NCI-H226 (cell line): ENCODE results near the gene LNPK.
"Not testable (repeated sequence)": the region's sequence is repeated elsewhere in the genome, so short reads cannot be mapped to it uniquely, and the experiment has no call there.

ENCODE experiments used
- DNase-seq: peaks from one replicate; pipeline ENCODE4 v3.0.0-alpha.2; 2015

The LNPK gene

GRCh38 chr2:176001916-176002687 lies at the start of gene LNPK:
LNPK (minus strand) TSS chr2:176002267; CDS start chr2:175995584, 6,683 bp downstream.
- DNase-seq, result peak; percentile 82

- DNase-seq, result no peak
These were observed 37.3 kb upstream of the LNPK start for GRCh38 chr2:176039375-176039774.

- no peak for DNase-seq
These were observed 36.6 kb upstream of the LNPK start for GRCh38 chr2:176038694-176039093.

GRCh38 chr2:176035013-176035691 lies 33.1 kb upstream of the LNPK start:
- DNase-seq, result no peak

- no peak for DNase-seq
These were observed 25.7 kb upstream of the LNPK start for GRCh38 chr2:176027806-176028205.

GRCh38 chr2:176025932-176026331 lies 23.9 kb upstream of the LNPK start:
- DNase-seq, result no peak

- DNase-seq, result peak; percentile 20
These were observed 22.0 kb upstream of the LNPK start for GRCh38 chr2:176024083-176024482.

GRCh38 chr2:176022048-176022447 lies 20.0 kb upstream of the LNPK start:
- no peak for DNase-seq

GRCh38 chr2:176020400-176020799 lies 18.3 kb upstream of the LNPK start:
- no peak for DNase-seq

- DNase-seq, result peak; percentile 15
These were observed 16.6 kb upstream of the LNPK start for GRCh38 chr2:176018708-176019107.

- no peak for DNase-seq
These were observed 7.4 kb upstream of the LNPK start for GRCh38 chr2:176009445-176009844.

- no peak for DNase-seq
These were observed 2.9 kb upstream of the LNPK start for GRCh38 chr2:176004934-176005333.

- DNase-seq, result no peak
These were observed 1.9 kb upstream of the LNPK start for GRCh38 chr2:176003958-176004357.

- DNase-seq, result no peak
These were observed 682 bp upstream of the LNPK start for GRCh38 chr2:176002688-176003210.

- DNase-seq, result no peak
These were observed 669 bp downstream of the LNPK start for GRCh38 chr2:176001281-176001915.

GRCh38 chr2:175999283-175999819 lies 2.7 kb downstream of the LNPK start:
- DNase-seq, result no peak

GRCh38 chr2:175990099-175990498 lies 12.0 kb downstream of the LNPK start:
- DNase-seq, result no peak

GRCh38 chr2:175987126-175987525 lies 14.9 kb downstream of the LNPK start:
- not testable (repeated sequence) for DNase-seq

- DNase-seq, result no peak
These were observed 17.2 kb downstream of the LNPK start for GRCh38 chr2:175984846-175985245.

GRCh38 chr2:175981551-175981950 lies 20.5 kb downstream of the LNPK start:
- DNase-seq, result no peak

- DNase-seq, result no peak
These were observed 25.5 kb downstream of the LNPK start for GRCh38 chr2:175976391-175977157.

GRCh38 chr2:175973373-175973772 lies 28.7 kb downstream of the LNPK start:
- DNase-seq, result no peak

- DNase-seq, result no peak
These were observed 35.2 kb downstream of the LNPK start for GRCh38 chr2:175966839-175967238.
